IPS-11a (cell line): ENCODE measurements around the gene CCBE1.

Experiments
- H3K4me3 ChIP-seq: one replicate; pipeline ENCODE4 v1.5.1; 2013; ENCODE audit warnings: low read depth, low read length, control low read depth

CCBE1 gene

GRCh38 chr18:59623456-59624368 is 73.5 kb downstream of the CCBE1 start:
- H3K4me3 ChIP-seq = no peak overlapping the region

GRCh38 chr18:59621027-59621426 is 76.2 kb downstream of the CCBE1 start:
- H3K4me3 ChIP-seq = no peak overlapping the region

GRCh38 chr18:59620381-59620780 is 76.8 kb downstream of the CCBE1 start:
- H3K4me3 ChIP-seq = no peak overlapping the region

- no peak overlapping the region for H3K4me3 ChIP-seq
Measured at GRCh38 chr18:59619816-59620215, 77.4 kb downstream of the CCBE1 start.

GRCh38 chr18:59617468-59617932 is 79.7 kb downstream of the CCBE1 start:
- no peak overlapping the region for H3K4me3 ChIP-seq

GRCh38 chr18:59616501-59616900 is 80.7 kb downstream of the CCBE1 start:
- H3K4me3 ChIP-seq = no peak overlapping the region

GRCh38 chr18:59613903-59614302 is 83.3 kb downstream of the CCBE1 start:
- H3K4me3 ChIP-seq = no peak overlapping the region

- no peak overlapping the region for H3K4me3 ChIP-seq
Measured at GRCh38 chr18:59612381-59612780, 84.8 kb downstream of the CCBE1 start.

- H3K4me3 ChIP-seq = no peak overlapping the region
Measured at GRCh38 chr18:59610546-59611140, 86.6 kb downstream of the CCBE1 start.

- no peak overlapping the region for H3K4me3 ChIP-seq
Measured at GRCh38 chr18:59609654-59610053, 87.6 kb downstream of the CCBE1 start.

GRCh38 chr18:59607471-59607870 is 89.8 kb downstream of the CCBE1 start:
- H3K4me3 ChIP-seq = no peak overlapping the region

- H3K4me3 ChIP-seq = no peak overlapping the region
Measured at GRCh38 chr18:59607078-59607379, 90.2 kb downstream of the CCBE1 start.

GRCh38 chr18:59606193-59607077 is 90.8 kb downstream of the CCBE1 start:
- no peak overlapping the region for H3K4me3 ChIP-seq

- H3K4me3 ChIP-seq = no peak overlapping the region
Measured at GRCh38 chr18:59605633-59606192, 91.5 kb downstream of the CCBE1 start.

- H3K4me3 ChIP-seq = no peak overlapping the region
Measured at GRCh38 chr18:59604877-59605276, 92.3 kb downstream of the CCBE1 start.

- no peak overlapping the region for H3K4me3 ChIP-seq
Measured at GRCh38 chr18:59597049-59597448, 100.2 kb downstream of the CCBE1 start.

- H3K4me3 ChIP-seq = no peak overlapping the region
Measured at GRCh38 chr18:59593291-59593717, 103.9 kb downstream of the CCBE1 start.

GRCh38 chr18:59592624-59593023 is 104.6 kb downstream of the CCBE1 start:
- H3K4me3 ChIP-seq = no peak overlapping the region

GRCh38 chr18:59582395-59582794 is 114.8 kb downstream of the CCBE1 start:
- H3K4me3 ChIP-seq = no peak overlapping the region

GRCh38 chr18:59579509-59579908 is 117.7 kb downstream of the CCBE1 start:
- no peak overlapping the region for H3K4me3 ChIP-seq

GRCh38 chr18:59577386-59577655 is 119.9 kb downstream of the CCBE1 start:
- H3K4me3 ChIP-seq = no peak overlapping the region
